ENCODE results near the gene RFX4. TPM values are rescaled to one million over a fixed set of nuclear protein-coding genes. Genes with fewer than 3 reads are reported as not detected.

The RFX4 gene
- total RNA-seq, 1 experiment from 2014 or later = not detected

GRCh38 chr12:106583242-106584103 is 669 bp downstream of the RFX4 start:
- no TSS peak for BruUV-seq (replicated peaks)
- in situ Hi-C loops (cut with HindIII; ENCODE audit: low pct_unique_long_range_greater_than_20kb, low sequenced_read_pairs) = no loop called here
- Histone ChIP-seq H3K27ac (ENCODE audit: low read length) (no peak overlapping the region), H3K4me1 (ENCODE audit: control insufficient read depth, insufficient read depth, low read length) (peaks cover 22% of the 10 kb centered on the region), H3K27me3 (ENCODE audit: control insufficient read depth, insufficient read depth, low read length) (peaks cover 47% of the 10 kb centered on the region), H3K36me3 (ENCODE audit: control insufficient read depth, insufficient read depth, low read length) (no peaks in the 10 kb centered on the region), H3K4me3 (ENCODE audit: low read depth in 2 of 2, low read length in 2 of 2) (no peak overlapping the region), H3K9me3 (ENCODE audit: control insufficient read depth, insufficient read depth, low read depth, low read length) (no peaks in the 10 kb centered on the region)
- TF ChIP-seq, protein P1, sequence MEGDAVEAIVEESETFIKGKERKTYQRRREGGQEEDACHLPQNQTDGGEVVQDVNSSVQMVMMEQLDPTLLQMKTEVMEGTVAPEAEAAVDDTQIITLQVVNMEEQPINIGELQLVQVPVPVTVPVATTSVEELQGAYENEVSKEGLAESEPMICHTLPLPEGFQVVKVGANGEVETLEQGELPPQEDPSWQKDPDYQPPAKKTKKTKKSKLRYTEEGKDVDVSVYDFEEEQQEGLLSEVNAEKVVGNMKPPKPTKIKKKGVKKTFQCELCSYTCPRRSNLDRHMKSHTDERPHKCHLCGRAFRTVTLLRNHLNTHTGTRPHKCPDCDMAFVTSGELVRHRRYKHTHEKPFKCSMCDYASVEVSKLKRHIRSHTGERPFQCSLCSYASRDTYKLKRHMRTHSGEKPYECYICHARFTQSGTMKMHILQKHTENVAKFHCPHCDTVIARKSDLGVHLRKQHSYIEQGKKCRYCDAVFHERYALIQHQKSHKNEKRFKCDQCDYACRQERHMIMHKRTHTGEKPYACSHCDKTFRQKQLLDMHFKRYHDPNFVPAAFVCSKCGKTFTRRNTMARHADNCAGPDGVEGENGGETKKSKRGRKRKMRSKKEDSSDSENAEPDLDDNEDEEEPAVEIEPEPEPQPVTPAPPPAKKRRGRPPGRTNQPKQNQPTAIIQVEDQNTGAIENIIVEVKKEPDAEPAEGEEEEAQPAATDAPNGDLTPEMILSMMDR (IDR thresholded peaks at IDR 0.05) = no peak
- no peak for TF ChIP-seq REST (IDR thresholded peaks at IDR 0.05; ENCODE audit: insufficient read depth in 1 of 2, low read depth in 2 of 2, low read length in 1 of 2)
- no peak for TF ChIP-seq POLR2AphosphoS5 (IDR thresholded peaks at IDR 0.05; ENCODE audit: low read depth, low read length)
- no peak for TF ChIP-seq TCF7L2 (IDR thresholded peaks at IDR 0.05; ENCODE audit: low read depth, low read length)
- TF ChIP-seq SIN3A (IDR thresholded peaks at IDR 0.05; ENCODE audit: borderline replicate concordance, insufficient read depth, low read depth, low read length) = no peak
- POLR2A ChIA-PET = no interaction called here
- intact Hi-C loops (cut with micrococcal nuclease; ENCODE audit: unreplicated experiment) = loop anchor here (10.0 kb wide), 1 partner anchor 199 kb away; no protein-coding TSS in a partner anchor
- ATAC-seq (no peak), DNase-seq (ENCODE audit: low read depth, low spot score) (no peak)
- CTCF ChIA-PET = no interaction called here

GRCh38 chr12:106584104-106585064 is 1.6 kb downstream of the RFX4 start:
- peaks cover 22% of the 10 kb centered on the region for H3K4me1 ChIP-seq (ENCODE audit: control insufficient read depth, insufficient read depth, low read length)
- H3K4me3 ChIP-seq (ENCODE audit: low read depth in 2 of 2, low read length in 2 of 2) = no peak overlapping the region
- DNase-seq (ENCODE audit: low read depth, low spot score) (no peak), ATAC-seq (peak; percentile 62)
- ChIA-PET POLR2A (no interaction called here), CTCF (no interaction called here)
- in situ Hi-C loops (cut with HindIII; ENCODE audit: low pct_unique_long_range_greater_than_20kb, low sequenced_read_pairs) (no loop called here), intact Hi-C loops (cut with micrococcal nuclease; ENCODE audit: unreplicated experiment) (loop anchor here (10.0 kb wide), 1 partner anchor 200 kb away; no protein-coding TSS in a partner anchor)
- H3K27ac ChIP-seq (ENCODE audit: low read length) = no peak overlapping the region
- H3K9me3 ChIP-seq (ENCODE audit: control insufficient read depth, insufficient read depth, low read depth, low read length) = no peaks in the 10 kb centered on the region
- TF ChIP-seq TCF7L2 (IDR thresholded peaks at IDR 0.05; ENCODE audit: low read depth, low read length) (0 out of 2 replicates have a peak, but pooled peaks have one; percentile 29), SIN3A (IDR thresholded peaks at IDR 0.05; ENCODE audit: borderline replicate concordance, insufficient read depth, low read depth, low read length) (no peak), POLR2AphosphoS5 (IDR thresholded peaks at IDR 0.05; ENCODE audit: low read depth, low read length) (no peak), REST (IDR thresholded peaks at IDR 0.05; ENCODE audit: insufficient read depth in 1 of 2, low read depth in 2 of 2, low read length in 1 of 2) (no peak)
- TF ChIP-seq, protein P1 (IDR thresholded peaks at IDR 0.05) = no peak
- no TSS peak for BruUV-seq (replicated peaks)
- peaks cover 55% of the 10 kb centered on the region for H3K27me3 ChIP-seq (ENCODE audit: control insufficient read depth, insufficient read depth, low read length)
- H3K36me3 ChIP-seq (ENCODE audit: control insufficient read depth, insufficient read depth, low read length) = no peaks in the 10 kb centered on the region

All from Panc1 (cell line).